Astrocyte (in vitro differentiated cells and primary cell): ENCODE results near the gene CHD6. TPM values are rescaled to one million over a fixed set of nuclear protein-coding genes. Genes with fewer than 3 reads are reported as not detected.

ENCODE experiments used
- DNase-seq: peaks from one replicate; pipeline ENCODE4 v3.0.0-alpha.2; 2010; ENCODE audit warnings: low read depth
- FAIRE-seq: peaks from 2 replicates; lab custom pipeline; 2011; peaks lifted over from hg19 to GRCh38; lab: Jason Lieb, UNC
- H2AFZ ChIP-seq: 2 replicates; pipeline ENCODE4 v1.6.0; 2012; ENCODE audit warnings: low read depth, low read length, inconsistent platforms
- H3K27ac ChIP-seq: 2 replicates; pipeline ENCODE4 v1.5.1; 2011; ENCODE audit warnings: low read depth, low read length, inconsistent platforms
- H3K27me3 ChIP-seq: 2 replicates; pipeline ENCODE4 v1.6.0; 2011; ENCODE audit warnings: low read length, inconsistent platforms; ENCODE audit not compliant: insufficient read depth
- H3K36me3 ChIP-seq: 2 replicates; pipeline ENCODE4 v1.5.1; 2011; ENCODE audit warnings: low read length, inconsistent platforms; ENCODE audit not compliant: insufficient read depth
- H3K4me1 ChIP-seq: 2 replicates; pipeline ENCODE4 v1.5.1; 2011; ENCODE audit warnings: low read length, inconsistent platforms; ENCODE audit not compliant: insufficient read depth
- H3K4me2 ChIP-seq: 2 replicates; pipeline ENCODE4 v1.6.0; 2012; ENCODE audit warnings: low read length, inconsistent platforms
- H3K4me3 ChIP-seq: 2 replicates; pipeline ENCODE4 v1.5.1; 2011; ENCODE audit warnings: low read depth, mild to moderate bottlenecking, low read length, inconsistent platforms; ENCODE audit not compliant: insufficient read depth
- H3K79me2 ChIP-seq: 2 replicates; pipeline ENCODE4 v1.6.0; 2012; ENCODE audit warnings: mild to moderate bottlenecking, low read length, inconsistent platforms; ENCODE audit not compliant: insufficient read depth
- H3K9ac ChIP-seq: 2 replicates; pipeline ENCODE4 v1.6.0; 2012; ENCODE audit warnings: mild to moderate bottlenecking, low read length, inconsistent platforms
- H3K9me3 ChIP-seq: 2 replicates; pipeline ENCODE4 v1.5.1; 2012; ENCODE audit warnings: low read depth, mild to moderate bottlenecking, low read length, inconsistent platforms; ENCODE audit not compliant: insufficient read depth
- H4K20me1 ChIP-seq: 2 replicates; pipeline ENCODE4 v1.6.0; 2012; ENCODE audit warnings: low read length, inconsistent platforms; ENCODE audit not compliant: insufficient read depth
- H3K27ac Mint-ChIP-seq: one replicate; pipeline ENCODE4 v1.8.0; 2021; ENCODE audit warnings: mild to moderate bottlenecking, mixed read lengths; ENCODE audit not compliant: unreplicated experiment
- H3K27me3 Mint-ChIP-seq: one replicate; pipeline ENCODE4 v1.8.0; 2021; ENCODE audit warnings: low read depth, mixed read lengths; ENCODE audit not compliant: unreplicated experiment
- H3K36me3 Mint-ChIP-seq: one replicate; pipeline ENCODE4 v1.8.0; 2021; ENCODE audit warnings: low read depth, mixed read lengths; ENCODE audit not compliant: unreplicated experiment
- H3K4me1 Mint-ChIP-seq: one replicate; pipeline ENCODE4 v1.8.0; 2021; ENCODE audit warnings: low read depth, mixed read lengths; ENCODE audit not compliant: unreplicated experiment
- H3K4me3 Mint-ChIP-seq: one replicate; pipeline ENCODE4 v1.8.0; 2021; ENCODE audit warnings: mild to moderate bottlenecking, moderate library complexity, mixed read lengths; ENCODE audit not compliant: unreplicated experiment
- H3K9me3 Mint-ChIP-seq: one replicate; pipeline ENCODE4 v1.8.0; 2021; ENCODE audit warnings: mild to moderate bottlenecking, mixed read lengths; ENCODE audit not compliant: unreplicated experiment
- EZH2 ChIP-seq: IDR thresholded peaks from 2 replicates; pipeline ENCODE4 v1.6.1; 2012; ENCODE audit warnings: mild to moderate bottlenecking, low read length, inconsistent platforms; ENCODE audit not compliant: insufficient read depth
- total RNA-seq: library from RNA; stranded (reverse); gene quantifications from 2 replicates; pipeline ENCODE4 v1.2.1, GENCODE V29; 2021
- TF ChIP-seq, protein P1 (sequence below): IDR thresholded peaks from 2 replicates; pipeline ENCODE4 v1.5.1; 2011; ENCODE audit warnings: low read depth, mild to moderate bottlenecking, inconsistent platforms, low read length, moderate library complexity; ENCODE audit not compliant: insufficient read depth

The CHD6 gene
- total RNA-seq, 1 donor from 2014 or later = 44.7 TPM

DNA sequence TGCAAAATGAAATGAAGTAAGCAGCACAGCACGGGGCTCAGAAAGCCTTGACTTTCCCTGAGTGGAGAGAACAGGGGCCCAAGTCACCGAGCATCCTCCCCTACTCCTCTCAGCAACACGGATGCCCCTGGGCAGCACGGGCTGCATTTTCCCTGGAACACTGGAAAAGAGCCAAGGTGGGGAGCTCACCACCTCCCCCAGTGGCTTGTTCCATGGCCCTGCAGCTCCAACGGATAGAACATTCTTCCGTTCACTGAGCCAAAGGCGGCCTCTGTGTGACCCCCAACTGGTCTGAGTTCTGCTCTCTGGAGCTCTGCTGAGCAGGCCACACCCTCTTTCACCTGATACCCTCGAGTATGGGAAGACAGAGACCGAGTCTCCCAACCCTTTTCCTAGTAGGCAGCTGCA is 230.7 kb downstream of the CHD6 start:
- no peak overlapping the region for H3K27ac ChIP-seq
- no peak overlapping the region for H3K27ac Mint-ChIP-seq
- H3K36me3 ChIP-seq = no peaks in the 10 kb centered on the region
- no peaks in the 10 kb centered on the region for H4K20me1 ChIP-seq
- H3K27me3 ChIP-seq = no peaks in the 10 kb centered on the region
- H3K4me3 Mint-ChIP-seq = no peak overlapping the region
- FAIRE-seq (no peak), DNase-seq (no peak)
- H3K36me3 Mint-ChIP-seq = no peaks in the 10 kb centered on the region
- no peaks in the 10 kb centered on the region for H3K9me3 ChIP-seq
- H3K79me2 ChIP-seq = no peaks in the 10 kb centered on the region
- TF ChIP-seq EZH2 = no peak
- TF ChIP-seq, protein P1, sequence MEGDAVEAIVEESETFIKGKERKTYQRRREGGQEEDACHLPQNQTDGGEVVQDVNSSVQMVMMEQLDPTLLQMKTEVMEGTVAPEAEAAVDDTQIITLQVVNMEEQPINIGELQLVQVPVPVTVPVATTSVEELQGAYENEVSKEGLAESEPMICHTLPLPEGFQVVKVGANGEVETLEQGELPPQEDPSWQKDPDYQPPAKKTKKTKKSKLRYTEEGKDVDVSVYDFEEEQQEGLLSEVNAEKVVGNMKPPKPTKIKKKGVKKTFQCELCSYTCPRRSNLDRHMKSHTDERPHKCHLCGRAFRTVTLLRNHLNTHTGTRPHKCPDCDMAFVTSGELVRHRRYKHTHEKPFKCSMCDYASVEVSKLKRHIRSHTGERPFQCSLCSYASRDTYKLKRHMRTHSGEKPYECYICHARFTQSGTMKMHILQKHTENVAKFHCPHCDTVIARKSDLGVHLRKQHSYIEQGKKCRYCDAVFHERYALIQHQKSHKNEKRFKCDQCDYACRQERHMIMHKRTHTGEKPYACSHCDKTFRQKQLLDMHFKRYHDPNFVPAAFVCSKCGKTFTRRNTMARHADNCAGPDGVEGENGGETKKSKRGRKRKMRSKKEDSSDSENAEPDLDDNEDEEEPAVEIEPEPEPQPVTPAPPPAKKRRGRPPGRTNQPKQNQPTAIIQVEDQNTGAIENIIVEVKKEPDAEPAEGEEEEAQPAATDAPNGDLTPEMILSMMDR = no peak
- H3K4me3 ChIP-seq = no peak overlapping the region
- H2AFZ ChIP-seq = no peak overlapping the region
- H3K4me1 Mint-ChIP-seq = peaks cover 3% of the 10 kb centered on the region
- H3K4me2 ChIP-seq = no peak overlapping the region
- H3K9me3 Mint-ChIP-seq = peaks cover 3% of the 10 kb centered on the region
- H3K27me3 Mint-ChIP-seq = peaks cover 29% of the 10 kb centered on the region
- no peak overlapping the region for H3K9ac ChIP-seq
- H3K4me1 ChIP-seq = no peaks in the 10 kb centered on the region

GRCh38 chr20:41386502-41387427 is 231.4 kb downstream of the CHD6 start:
- Histone ChIP-seq H3K79me2 (no peaks in the 10 kb centered on the region), H3K4me3 (no peak overlapping the region), H3K9ac (no peak overlapping the region), H4K20me1 (no peaks in the 10 kb centered on the region), H3K9me3 (no peaks in the 10 kb centered on the region), H3K4me2 (no peak overlapping the region), H2AFZ (no peak overlapping the region), H3K27me3 (no peaks in the 10 kb centered on the region), H3K4me1 (no peaks in the 10 kb centered on the region), H3K36me3 (no peaks in the 10 kb centered on the region), H3K27ac (no peak overlapping the region)
- Mint-ChIP-seq H3K4me1 (peaks cover 3% of the 10 kb centered on the region), H3K36me3 (no peaks in the 10 kb centered on the region), H3K27me3 (peaks cover 30% of the 10 kb centered on the region), H3K9me3 (peaks cover 3% of the 10 kb centered on the region), H3K27ac (no peak overlapping the region), H3K4me3 (no peak overlapping the region)
- FAIRE-seq = no peak
- no peak for DNase-seq
- TF ChIP-seq, protein P1 = no peak
- no peak for TF ChIP-seq EZH2
